HCT116 (cell line): ENCODE measurements around the gene GDPD5. TPM values are rescaled to one million over a fixed set of nuclear protein-coding genes. Genes with fewer than 3 reads are reported as not detected.

Experiments
- ATAC-seq: fragments of 200-7000 bp; cut with Tn5 transposase; 2 replicates; pipeline ENCODE4 v1.9.1; 2020; ENCODE audit warnings: mild to moderate bottlenecking, moderate library complexity
- BruUV-seq: library from RNA; stranded (reverse); fragments of 400-500 nt; replicated peaks from 2 replicates; lab custom pipeline; 2021; lab: Mats Ljungman, UMichigan
- CTCF ChIA-PET: fragments of 300-600 bp; sonication (Branson Sonifier 250); formaldehyde crosslinking; loops from one replicate; lab custom pipeline; 2021; ENCODE audit warnings: antibody characterized with exemption; lab: Charles Lee
- POLR2A ChIA-PET: fragments of 300-600, 350-600 bp; sonication (Branson Sonifier 250); formaldehyde crosslinking; loops from one replicate; lab custom pipeline; 2021; ENCODE audit warnings: antibody characterized with exemption; lab: Charles Lee
- RAD21 ChIA-PET, 2 experiments: fragments of 300-600 bp; sonication (Branson Sonifier 250); formaldehyde crosslinking; loops; one replicate each; lab custom pipeline; 2023; ENCODE audit warnings: low total read pairs in 2 of 2; ENCODE audit not compliant: uncharacterized antibody in 2 of 2, unreplicated experiment in 2 of 2, low non-redundant PET in 1 of 2; lab: Charles Lee
- DNase-seq: peaks from one replicate; pipeline ENCODE4 v3.0.0-alpha.2; 2010; ENCODE audit warnings: low read depth, low spot score
- H2AFZ ChIP-seq: fragments of 200-600 bp; shearing (Covaris generic), sonication (generic); 2 replicates; pipeline ENCODE4 v1.6.1; 2017; ENCODE audit warnings: low read depth, mixed run types, mixed read lengths, antibody characterized with exemption, low read length; ENCODE audit not compliant: poor library complexity, severe bottlenecking
- H3K27ac ChIP-seq: 2 replicates; pipeline ENCODE4 v1.5.1; 2012; ENCODE audit warnings: low read depth, low read length
- H3K27me3 ChIP-seq: fragments of 200-600 bp; sonication (generic); 2 replicates; pipeline ENCODE4 v1.6.1; 2016; ENCODE audit warnings: mixed run types, low read length, mixed read lengths; ENCODE audit not compliant: insufficient read depth
- H3K36me3 ChIP-seq, 2 experiments: fragments of 200-500 bp in 1 of 2; fragments of 200-600 bp in 1 of 2; sonication (Bioruptor generic) in 1 of 2; sonication (generic) in 1 of 2; 2 replicates each; pipeline versions ENCODE4 v1.5.1 to v1.6.1; 2014 to 2016; ENCODE audit warnings: low read length in 2 of 2, inconsistent platforms in 1 of 2, mixed read lengths in 1 of 2, mixed run types in 1 of 2; ENCODE audit not compliant: insufficient read depth in 2 of 2, control insufficient read depth in 1 of 2
- H3K4me1 ChIP-seq, 2 experiments: fragments of 200-600 bp in 1 of 2; sonication (generic) in 1 of 2; 2 replicates each; pipeline versions ENCODE4 v1.5.1 to v1.6.1; 2012 to 2017; ENCODE audit warnings: low read length in 2 of 2, inconsistent platforms in 1 of 2, mild to moderate bottlenecking in 1 of 2, mixed read lengths in 1 of 2, mixed run types in 1 of 2, moderate library complexity in 1 of 2; ENCODE audit not compliant: insufficient read depth in 2 of 2, control insufficient read depth in 1 of 2
- H3K4me2 ChIP-seq: fragments of 200-600 bp; sonication (generic); 2 replicates; pipeline ENCODE4 v1.6.1; 2017; ENCODE audit warnings: mixed run types, low read length, mixed read lengths
- H3K4me3 ChIP-seq, 2 experiments: fragments of 200-600 bp in 1 of 2; sonication (generic) in 1 of 2; replicated peaks in 1 of 2; 2 replicates each; pipeline ENCODE4 v1.5.1; 2011 to 2016; ENCODE audit warnings: low read length in 2 of 2, control low read depth in 1 of 2, low read depth in 1 of 2, mild to moderate bottlenecking in 1 of 2, mixed read lengths in 1 of 2, mixed run types in 1 of 2
- H3K79me2 ChIP-seq: fragments of 200-600 bp; sonication (generic); 2 replicates; pipeline ENCODE4 v1.6.1; 2017; ENCODE audit warnings: mild to moderate bottlenecking, mixed run types, low read length, moderate library complexity, mixed read lengths; ENCODE audit not compliant: insufficient read depth
- H3K9ac ChIP-seq: fragments of 200-600 bp; sonication (generic); 2 replicates; pipeline ENCODE4 v1.6.1; 2016; ENCODE audit warnings: low read length, mixed read lengths
- H3K9me2 ChIP-seq: fragments of 200-600 bp; sonication (generic), shearing (Covaris generic); 2 replicates; pipeline ENCODE4 v1.6.1; 2017; ENCODE audit warnings: mixed run types, mild to moderate bottlenecking, moderate library complexity; ENCODE audit not compliant: insufficient read depth
- H3K9me3 ChIP-seq, 2 experiments: fragments of 200-500 bp in 1 of 2; fragments of 200-600 bp in 1 of 2; sonication (Bioruptor generic) in 1 of 2; sonication (generic) in 1 of 2; 2 replicates each; pipeline ENCODE4 v1.6.1; 2014 to 2017; ENCODE audit warnings: low read length in 2 of 2, mixed read lengths in 2 of 2, inconsistent platforms in 1 of 2, low read depth in 1 of 2, mild to moderate bottlenecking in 1 of 2, mixed run types in 1 of 2, moderate library complexity in 1 of 2; ENCODE audit not compliant: control insufficient read depth in 1 of 2, insufficient read depth in 1 of 2
- H4K20me1 ChIP-seq: fragments of 200-600 bp; sonication (generic), shearing (Covaris generic); 2 replicates; pipeline ENCODE4 v1.6.1; 2017; ENCODE audit warnings: mixed run types, mild to moderate bottlenecking, moderate library complexity; ENCODE audit not compliant: insufficient read depth
- CBX3 ChIP-seq: IDR thresholded peaks from 2 replicates; pipeline ENCODE4 v1.6.1; 2012; ENCODE audit warnings: low read depth
- EGR1 ChIP-seq: IDR thresholded peaks from 2 replicates; pipeline ENCODE4 v1.6.1; 2012; ENCODE audit warnings: low read depth
- ELF1 ChIP-seq: IDR thresholded peaks from 2 replicates; pipeline ENCODE4 v1.6.1; 2012; ENCODE audit warnings: low read depth, borderline replicate concordance
- FOSL1 ChIP-seq: IDR thresholded peaks from 2 replicates; pipeline ENCODE4 v1.6.1; 2012; ENCODE audit warnings: low read depth
- JUND ChIP-seq: IDR thresholded peaks from 2 replicates; pipeline ENCODE4 v1.6.1; 2012
- POLR2A ChIP-seq: IDR thresholded peaks from 2 replicates; pipeline ENCODE4 v1.7.0; 2011; ENCODE audit warnings: borderline replicate concordance; ENCODE audit not compliant: insufficient read depth, insufficient read length; ENCODE audit errors: extremely low read depth
- RAD21 ChIP-seq: IDR thresholded peaks from 2 replicates; pipeline ENCODE4 v1.6.1; 2012; ENCODE audit warnings: low read depth, mild to moderate bottlenecking
- SIN3A ChIP-seq: IDR thresholded peaks from 2 replicates; pipeline ENCODE4 v1.6.1; 2012; ENCODE audit warnings: low read depth
- SP1 ChIP-seq: IDR thresholded peaks from 2 replicates; pipeline ENCODE4 v1.6.1; 2012; ENCODE audit warnings: low read depth
- YY1 ChIP-seq: IDR thresholded peaks from 2 replicates; pipeline ENCODE4 v1.6.1; 2011; ENCODE audit warnings: low read length, low read depth, moderate library complexity, mild to moderate bottlenecking; ENCODE audit not compliant: insufficient replicate concordance; ENCODE audit errors: extremely low read depth
- ZNF274 ChIP-seq: fragments of 200-500 bp; sonication (Bioruptor generic); IDR thresholded peaks from 2 replicates; pipeline ENCODE4 v1.6.1; 2014; ENCODE audit warnings: mild to moderate bottlenecking, low read depth, low read length, inconsistent platforms
- intact Hi-C: fragments of 100-400 bp; cut with micrococcal nuclease; formaldehyde crosslinking; loops from 2 replicates; pipeline ENCODE4 v1.10.0; 2022
- total RNA-seq: library from RNA; stranded (reverse); gene quantifications from one replicate; pipeline ENCODE4 v1.2.1, GENCODE V29; 2021; ENCODE audit not compliant: unreplicated experiment
- TF ChIP-seq, protein P1 (sequence below): IDR thresholded peaks from 2 replicates; pipeline ENCODE4 v1.6.1; 2012; ENCODE audit warnings: low read depth
- TF ChIP-seq, protein P2 (sequence below): IDR thresholded peaks from 2 replicates; pipeline ENCODE4 v1.6.1; 2012
- TF ChIP-seq, protein P3 (sequence below): IDR thresholded peaks from 2 replicates; pipeline ENCODE4 v1.6.1; 2011; ENCODE audit warnings: mild to moderate bottlenecking, low read length, moderate library complexity; ENCODE audit not compliant: insufficient replicate concordance; ENCODE audit errors: extremely low read depth

GDPD5 gene
- total RNA-seq, 1 experiment from 2014 or later = 27.5 TPM

DNA sequence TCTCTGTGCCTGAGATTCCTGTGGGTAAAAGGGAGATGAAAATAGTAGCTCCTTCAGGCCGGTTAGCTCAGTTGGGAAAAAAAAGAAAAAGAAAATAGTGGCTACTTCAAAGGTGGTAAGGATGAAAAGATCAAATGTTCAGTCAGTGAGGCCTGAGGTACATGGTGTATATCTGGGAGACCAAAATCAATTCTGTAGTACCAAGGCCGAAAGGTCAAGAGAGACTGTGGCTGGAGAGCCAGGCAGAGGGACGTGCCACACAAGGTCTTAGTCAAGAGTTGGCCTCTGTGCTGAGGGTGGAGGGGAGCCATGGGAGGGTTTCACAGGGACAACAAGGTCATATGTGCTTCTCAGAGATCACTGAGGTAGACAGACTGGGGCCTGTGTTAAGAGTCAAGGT lies 4.8 kb upstream of the GDPD5 start:
- no peaks in the 10 kb centered on the region for H3K36me3 ChIP-seq
- DNase-seq (no peak), ATAC-seq (no peak)
- BruUV-seq = no TSS peak
- RAD21 ChIA-PET = no interaction called here
- H2AFZ ChIP-seq = no peak overlapping the region
- no peaks in the 10 kb centered on the region for H3K27me3 ChIP-seq
- intact Hi-C loops = loop anchor here (5.0 kb wide), 1 partner anchor 248 kb away; no protein-coding TSS in a partner anchor
- H3K9ac ChIP-seq = no peak overlapping the region
- no peaks in the 10 kb centered on the region for H3K9me2 ChIP-seq
- H3K79me2 ChIP-seq = no peaks in the 10 kb centered on the region
- POLR2A ChIA-PET = interaction anchor here (0.6 kb wide), 1 partner anchor 1989 kb away, joined by 4 read pairs; no protein-coding TSS in a partner anchor
- TF ChIP-seq FOSL1 (no peak), JUND (no peak), YY1 (no peak), ELF1 (no peak), RAD21 (no peak), ZNF274 (no peak), SIN3A (no peak), EGR1 (no peak), POLR2A (no peak), SP1 (no peak), CBX3 (no peak)
- TF ChIP-seq, protein P1, sequence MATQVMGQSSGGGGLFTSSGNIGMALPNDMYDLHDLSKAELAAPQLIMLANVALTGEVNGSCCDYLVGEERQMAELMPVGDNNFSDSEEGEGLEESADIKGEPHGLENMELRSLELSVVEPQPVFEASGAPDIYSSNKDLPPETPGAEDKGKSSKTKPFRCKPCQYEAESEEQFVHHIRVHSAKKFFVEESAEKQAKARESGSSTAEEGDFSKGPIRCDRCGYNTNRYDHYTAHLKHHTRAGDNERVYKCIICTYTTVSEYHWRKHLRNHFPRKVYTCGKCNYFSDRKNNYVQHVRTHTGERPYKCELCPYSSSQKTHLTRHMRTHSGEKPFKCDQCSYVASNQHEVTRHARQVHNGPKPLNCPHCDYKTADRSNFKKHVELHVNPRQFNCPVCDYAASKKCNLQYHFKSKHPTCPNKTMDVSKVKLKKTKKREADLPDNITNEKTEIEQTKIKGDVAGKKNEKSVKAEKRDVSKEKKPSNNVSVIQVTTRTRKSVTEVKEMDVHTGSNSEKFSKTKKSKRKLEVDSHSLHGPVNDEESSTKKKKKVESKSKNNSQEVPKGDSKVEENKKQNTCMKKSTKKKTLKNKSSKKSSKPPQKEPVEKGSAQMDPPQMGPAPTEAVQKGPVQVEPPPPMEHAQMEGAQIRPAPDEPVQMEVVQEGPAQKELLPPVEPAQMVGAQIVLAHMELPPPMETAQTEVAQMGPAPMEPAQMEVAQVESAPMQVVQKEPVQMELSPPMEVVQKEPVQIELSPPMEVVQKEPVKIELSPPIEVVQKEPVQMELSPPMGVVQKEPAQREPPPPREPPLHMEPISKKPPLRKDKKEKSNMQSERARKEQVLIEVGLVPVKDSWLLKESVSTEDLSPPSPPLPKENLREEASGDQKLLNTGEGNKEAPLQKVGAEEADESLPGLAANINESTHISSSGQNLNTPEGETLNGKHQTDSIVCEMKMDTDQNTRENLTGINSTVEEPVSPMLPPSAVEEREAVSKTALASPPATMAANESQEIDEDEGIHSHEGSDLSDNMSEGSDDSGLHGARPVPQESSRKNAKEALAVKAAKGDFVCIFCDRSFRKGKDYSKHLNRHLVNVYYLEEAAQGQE = no peak
- TF ChIP-seq, protein P2, sequence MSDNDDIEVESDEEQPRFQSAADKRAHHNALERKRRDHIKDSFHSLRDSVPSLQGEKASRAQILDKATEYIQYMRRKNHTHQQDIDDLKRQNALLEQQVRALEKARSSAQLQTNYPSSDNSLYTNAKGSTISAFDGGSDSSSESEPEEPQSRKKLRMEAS = no peak
- TF ChIP-seq, protein P3, sequence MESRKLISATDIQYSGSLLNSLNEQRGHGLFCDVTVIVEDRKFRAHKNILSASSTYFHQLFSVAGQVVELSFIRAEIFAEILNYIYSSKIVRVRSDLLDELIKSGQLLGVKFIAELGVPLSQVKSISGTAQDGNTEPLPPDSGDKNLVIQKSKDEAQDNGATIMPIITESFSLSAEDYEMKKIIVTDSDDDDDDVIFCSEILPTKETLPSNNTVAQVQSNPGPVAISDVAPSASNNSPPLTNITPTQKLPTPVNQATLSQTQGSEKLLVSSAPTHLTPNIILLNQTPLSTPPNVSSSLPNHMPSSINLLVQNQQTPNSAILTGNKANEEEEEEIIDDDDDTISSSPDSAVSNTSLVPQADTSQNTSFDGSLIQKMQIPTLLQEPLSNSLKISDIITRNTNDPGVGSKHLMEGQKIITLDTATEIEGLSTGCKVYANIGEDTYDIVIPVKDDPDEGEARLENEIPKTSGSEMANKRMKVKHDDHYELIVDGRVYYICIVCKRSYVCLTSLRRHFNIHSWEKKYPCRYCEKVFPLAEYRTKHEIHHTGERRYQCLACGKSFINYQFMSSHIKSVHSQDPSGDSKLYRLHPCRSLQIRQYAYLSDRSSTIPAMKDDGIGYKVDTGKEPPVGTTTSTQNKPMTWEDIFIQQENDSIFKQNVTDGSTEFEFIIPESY = no peak
- no peak overlapping the region for H3K27ac ChIP-seq
- no peak overlapping the region for H3K4me2 ChIP-seq
- no peaks in the 10 kb centered on the region for H3K9me3 ChIP-seq
- H3K4me3 ChIP-seq = no peak overlapping the region
- H4K20me1 ChIP-seq = no peaks in the 10 kb centered on the region
- CTCF ChIA-PET = interaction anchor here (1.4 to 4.5 kb wide), 4 partner anchors 86 to 142 kb away, joined by 3 to 36 read pairs (median 20); no protein-coding TSS in a partner anchor
- H3K4me1 ChIP-seq = peaks cover 21 to 39% of the 10 kb centered on the region in 2 experiments
